ENCODE results near the gene RANGRF. TPM values are rescaled to one million over a fixed set of nuclear protein-coding genes. Genes with fewer than 3 reads are reported as not detected.
A peak's percentile ranks its signal among the peaks of the same experiment; 100 is the strongest.

RANGRF gene
- polyA plus RNA-seq, 10 donors, result 17.3 to 23.4 (median 20.8) TPM

GRCh38 chr17:8268550-8269298 is 19.7 kb upstream of the RANGRF start:
- no peak for DNase-seq

- no peak for DNase-seq
Measured at GRCh38 chr17:8272421-8272820, 16.0 kb upstream of the RANGRF start.

GRCh38 chr17:8273884-8274444 is 14.5 kb upstream of the RANGRF start:
- DNase-seq, result no peak

- DNase-seq, result no peak
Measured at GRCh38 chr17:8274816-8275215, 13.7 kb upstream of the RANGRF start.

- DNase-seq, result peak in 2 of 3 donors; percentile 8 to 21
Measured at GRCh38 chr17:8275421-8276290, 12.8 kb upstream of the RANGRF start.

- no peak for DNase-seq
Measured at GRCh38 chr17:8277317-8277716, 11.2 kb upstream of the RANGRF start.

GRCh38 chr17:8282345-8282744 is 6.1 kb upstream of the RANGRF start:
- DNase-seq, result no peak

- DNase-seq, result no peak
Measured at GRCh38 chr17:8283356-8283755, 5.1 kb upstream of the RANGRF start.

GRCh38 chr17:8284126-8284525 is 4.3 kb upstream of the RANGRF start:
- DNase-seq, result no peak

- DNase-seq, result no peak
Measured at GRCh38 chr17:8285270-8286181, 2.9 kb upstream of the RANGRF start.

GRCh38 chr17:8287651-8288335 is 677 bp upstream of the RANGRF start:
- DNase-seq, result no peak

- DNase-seq, result no peak
Measured at GRCh38 chr17:8289103-8289397, 580 bp downstream of the RANGRF start.

- no peak for DNase-seq
Measured at GRCh38 chr17:8290043-8290442, 1.6 kb downstream of the RANGRF start.

- no peak for DNase-seq
Measured at GRCh38 chr17:8292639-8293395, 4.3 kb downstream of the RANGRF start.

GRCh38 chr17:8294361-8294760 is 5.9 kb downstream of the RANGRF start:
- no peak for DNase-seq

- DNase-seq, result no peak
Measured at GRCh38 chr17:8294814-8295316, 6.4 kb downstream of the RANGRF start.

- no peak for DNase-seq
Measured at GRCh38 chr17:8300226-8300625, 11.8 kb downstream of the RANGRF start.

GRCh38 chr17:8300627-8301242 is 12.3 kb downstream of the RANGRF start:
- peak; percentile 50 to 78 (median 68) for DNase-seq

GRCh38 chr17:8310601-8311123 is 22.2 kb downstream of the RANGRF start:
- DNase-seq, result no peak

All from muscle of back (tissue), 11 donors.